Measurements from ENCODE around the gene MDK. TPM values are rescaled to one million over a fixed set of nuclear protein-coding genes. Genes with fewer than 3 reads are reported as not detected.

MDK gene
- total and polyA plus RNA-seq, 4 donors = 2.3 to 41.8 (median 13.5) TPM

DNA sequence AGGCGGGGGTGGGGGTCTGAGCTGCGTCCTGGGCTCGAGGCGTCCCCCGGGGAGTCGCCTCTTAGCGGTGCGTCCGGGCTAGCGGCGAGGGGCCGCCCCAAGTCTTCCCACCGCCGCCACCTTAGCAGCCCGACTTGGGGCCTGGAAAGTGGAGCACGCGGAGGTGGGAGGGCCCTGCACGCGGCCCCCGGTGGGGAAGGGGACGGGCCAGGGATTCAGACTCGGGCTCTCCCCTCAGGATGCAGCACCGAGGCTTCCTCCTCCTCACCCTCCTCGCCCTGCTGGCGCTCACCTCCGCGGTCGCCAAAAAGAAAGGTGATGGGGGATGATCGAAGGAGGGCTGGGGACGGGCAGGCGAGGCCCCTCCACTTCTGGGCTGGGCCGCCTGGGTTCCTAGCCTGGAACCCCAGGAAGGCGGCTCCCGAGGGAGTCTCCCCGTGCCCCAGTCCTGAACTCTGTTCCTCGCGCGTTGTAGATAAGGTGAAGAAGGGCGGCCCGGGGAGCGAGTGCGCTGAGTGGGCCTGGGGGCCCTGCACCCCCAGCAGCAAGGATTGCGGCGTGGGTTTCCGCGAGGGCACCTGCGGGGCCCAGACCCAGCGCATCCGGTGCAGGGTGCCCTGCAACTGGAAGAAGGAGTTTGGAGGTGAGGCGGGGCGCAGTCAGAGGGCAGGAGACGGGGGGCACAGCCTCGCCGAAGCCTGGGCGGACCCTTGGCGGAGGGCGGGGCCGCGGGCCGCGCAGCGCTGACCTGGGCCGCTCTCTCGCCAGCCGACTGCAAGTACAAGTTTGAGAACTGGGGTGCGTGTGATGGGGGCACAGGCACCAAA is 563 bp downstream of the MDK start:
- no peaks in the 10 kb centered on the region for H3K27me3 ChIP-seq (ENCODE audit: control insufficient read depth in 4 of 4, insufficient read depth in 4 of 4, low read length in 3 of 4)
- DNase-seq (ENCODE audit: low spot score) = no peak
- H3K27ac ChIP-seq (ENCODE audit: low read depth in 1 of 2, low read length in 2 of 2) = no peak overlapping the region
- no peaks in the 10 kb centered on the region for H3K9me3 ChIP-seq (ENCODE audit: control insufficient read depth in 4 of 4, low read length in 3 of 4)
- peaks cover 4 to 13% (median 6%) of the 10 kb centered on the region in 4 donors for H3K4me1 ChIP-seq (ENCODE audit: control insufficient read depth in 4 of 4, insufficient read depth in 4 of 4, low read length in 3 of 4)
- peaks cover 0 to 11% (median 0%) of the 10 kb centered on the region in 4 donors for H3K36me3 ChIP-seq (ENCODE audit: control insufficient read depth in 4 of 4, insufficient read depth in 3 of 4, low read depth in 1 of 4, low read length in 3 of 4)
- H3K9ac ChIP-seq (ENCODE audit: low read depth in 1 of 2, low read length in 2 of 2) = no peak overlapping the region
- TF ChIP-seq ATF3 (IDR thresholded peaks at IDR 0.05) (no peak), TAF1 (conservative IDR thresholded peaks at IDR 0.05) (no peak), YY1 (IDR thresholded peaks at IDR 0.05) (no peak), CTCF (IDR thresholded peaks at IDR 0.05; ENCODE audit: low read depth, low read length, missing input control) (no peak), HNF4G (IDR thresholded peaks at IDR 0.05) (no peak), RXRA (IDR thresholded peaks at IDR 0.05) (no peak), FOXA1 (IDR thresholded peaks at IDR 0.05) (no peak), SP1 (IDR thresholded peaks at IDR 0.05) (no peak), JUND (IDR thresholded peaks at IDR 0.05) (no peak), RAD21 (IDR thresholded peaks at IDR 0.05) (no peak), FOXA2 (IDR thresholded peaks at IDR 0.05) (no peak), HNF4A (conservative IDR thresholded peaks at IDR 0.05) (no peak)
- WGBS = 7% methylated on average over 66 of the region's 66 CpGs
- peak overlapping the region in 2 of 3 donors; percentile 22 to 78 for H3K4me3 ChIP-seq (ENCODE audit: low read depth in 1 of 3, low read length in 3 of 3)

GRCh38 chr11:46382646-46383403 is 1.4 kb downstream of the MDK start:
- Histone ChIP-seq H3K4me1 (ENCODE audit: control insufficient read depth in 4 of 4, insufficient read depth in 4 of 4, low read length in 3 of 4) (peaks cover 4 to 13% (median 7%) of the 10 kb centered on the region in 4 donors), H3K9me3 (ENCODE audit: control insufficient read depth in 4 of 4, low read length in 3 of 4) (no peaks in the 10 kb centered on the region), H3K4me3 (ENCODE audit: low read depth in 1 of 3, low read length in 3 of 3) (peak overlapping the region in 1 of 3 donors; percentile 78), H3K36me3 (ENCODE audit: control insufficient read depth in 4 of 4, insufficient read depth in 3 of 4, low read depth in 1 of 4, low read length in 3 of 4) (peaks cover 0 to 4% (median 0%) of the 10 kb centered on the region in 4 donors), H3K9ac (ENCODE audit: low read depth in 1 of 2, low read length in 2 of 2) (no peak overlapping the region), H3K27ac (ENCODE audit: low read depth in 1 of 2, low read length in 2 of 2) (no peak overlapping the region), H3K27me3 (ENCODE audit: control insufficient read depth in 4 of 4, insufficient read depth in 4 of 4, low read length in 3 of 4) (peaks cover 0 to 3% (median 0%) of the 10 kb centered on the region in 4 donors)
- DNase-seq (ENCODE audit: low spot score) = no peak
- WGBS = 50% methylated on average over 18 of the region's 18 CpGs
- no peak for TF ChIP-seq FOXA2 (IDR thresholded peaks at IDR 0.05)
- peak; percentile 47 for TF ChIP-seq CTCF (IDR thresholded peaks at IDR 0.05; ENCODE audit: low read depth, low read length, missing input control)
- TF ChIP-seq ATF3 (IDR thresholded peaks at IDR 0.05) = no peak
- TF ChIP-seq RAD21 (IDR thresholded peaks at IDR 0.05) = peak in 1 of 2 donors; percentile 64
- no peak for TF ChIP-seq SP1 (IDR thresholded peaks at IDR 0.05)
- no peak for TF ChIP-seq HNF4A (conservative IDR thresholded peaks at IDR 0.05)
- TF ChIP-seq, protein P1, sequence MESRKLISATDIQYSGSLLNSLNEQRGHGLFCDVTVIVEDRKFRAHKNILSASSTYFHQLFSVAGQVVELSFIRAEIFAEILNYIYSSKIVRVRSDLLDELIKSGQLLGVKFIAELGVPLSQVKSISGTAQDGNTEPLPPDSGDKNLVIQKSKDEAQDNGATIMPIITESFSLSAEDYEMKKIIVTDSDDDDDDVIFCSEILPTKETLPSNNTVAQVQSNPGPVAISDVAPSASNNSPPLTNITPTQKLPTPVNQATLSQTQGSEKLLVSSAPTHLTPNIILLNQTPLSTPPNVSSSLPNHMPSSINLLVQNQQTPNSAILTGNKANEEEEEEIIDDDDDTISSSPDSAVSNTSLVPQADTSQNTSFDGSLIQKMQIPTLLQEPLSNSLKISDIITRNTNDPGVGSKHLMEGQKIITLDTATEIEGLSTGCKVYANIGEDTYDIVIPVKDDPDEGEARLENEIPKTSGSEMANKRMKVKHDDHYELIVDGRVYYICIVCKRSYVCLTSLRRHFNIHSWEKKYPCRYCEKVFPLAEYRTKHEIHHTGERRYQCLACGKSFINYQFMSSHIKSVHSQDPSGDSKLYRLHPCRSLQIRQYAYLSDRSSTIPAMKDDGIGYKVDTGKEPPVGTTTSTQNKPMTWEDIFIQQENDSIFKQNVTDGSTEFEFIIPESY (IDR thresholded peaks at IDR 0.05) = no peak
- peak; percentile 54 for TF ChIP-seq YY1 (IDR thresholded peaks at IDR 0.05)
